Natural killer cell treated with Interleukin-12 subunit alpha and Interleukin-12 subunit beta and Interleukin-15 and Interleukin-18, amount 100 ng/mL, for 72 hours (primary cell): Measurements from ENCODE around the gene GATAD2A. TPM values are rescaled to one million over a fixed set of nuclear protein-coding genes. Genes with fewer than 3 reads are reported as not detected.
A peak's percentile ranks its signal among the peaks of the same experiment; 100 is the strongest.
"Not testable (repeated sequence)": the region's sequence is repeated elsewhere in the genome, so short reads cannot be mapped to it uniquely, and the experiment has no call there.

Source experiments
- ATAC-seq, 2 donors: fragments of 150-1000 bp; cut with Tn5 transposase in 1 of 2; sonication (Bioruptor Pico), chemical (Tn5 transposase) in 1 of 2; 2 replicates each; pipeline ENCODE4 v1.10.0; 2021
- DNase-seq: peaks from one replicate; pipeline ENCODE4 v3.0.0; 2022; ENCODE audit warnings: low spot score
- H3K27ac Mint-ChIP-seq, 2 donors: 1 replicate in 1 of 2; 2 replicates in 1 of 2; pipeline ENCODE4 v1.8.0; 2022; ENCODE audit warnings: mixed read lengths in 2 of 2, mild to moderate bottlenecking in 1 of 2, moderate library complexity in 1 of 2
- H3K27me3 Mint-ChIP-seq, 2 donors: 1 replicate in 1 of 2; 2 replicates in 1 of 2; pipeline ENCODE4 v1.8.0; 2022; ENCODE audit warnings: mixed read lengths in 2 of 2
- H3K36me3 Mint-ChIP-seq: one replicate; pipeline ENCODE4 v1.8.0; 2022; ENCODE audit warnings: mixed read lengths
- H3K4me1 Mint-ChIP-seq, 2 donors: 1 replicate in 1 of 2; 2 replicates in 1 of 2; pipeline ENCODE4 v1.8.0; 2022; ENCODE audit warnings: low read depth in 2 of 2, mixed read lengths in 2 of 2, mild to moderate bottlenecking in 1 of 2
- H3K4me3 Mint-ChIP-seq: one replicate; pipeline ENCODE4 v1.8.0; 2022; ENCODE audit warnings: mixed read lengths
- H3K9me3 Mint-ChIP-seq: 2 replicates; pipeline ENCODE4 v1.8.0; 2022; ENCODE audit warnings: mixed read lengths
- total RNA-seq, 2 donors: library from RNA; stranded (reverse); gene quantifications; one replicate each; pipeline ENCODE4 v1.2.3, GENCODE V29; 2022

GATAD2A gene
- total RNA-seq, 2 donors from 2014 or later: 171 to 224 TPM

GRCh38 chr19:19465436-19466070 is 60.1 kb downstream of the GATAD2A start:
- ATAC-seq (no peak), DNase-seq (no peak)
- H3K27me3 Mint-ChIP-seq: no peaks in the 10 kb centered on the region
- H3K9me3 Mint-ChIP-seq: peaks cover 11% of the 10 kb centered on the region
- peaks cover 37% of the 10 kb centered on the region for H3K36me3 Mint-ChIP-seq
- H3K4me1 Mint-ChIP-seq: peaks cover 54 to 70% of the 10 kb centered on the region in 2 donors
- H3K4me3 Mint-ChIP-seq: no peak overlapping the region
- H3K27ac Mint-ChIP-seq: peak overlapping the region; percentile 88 to 97

DNA sequence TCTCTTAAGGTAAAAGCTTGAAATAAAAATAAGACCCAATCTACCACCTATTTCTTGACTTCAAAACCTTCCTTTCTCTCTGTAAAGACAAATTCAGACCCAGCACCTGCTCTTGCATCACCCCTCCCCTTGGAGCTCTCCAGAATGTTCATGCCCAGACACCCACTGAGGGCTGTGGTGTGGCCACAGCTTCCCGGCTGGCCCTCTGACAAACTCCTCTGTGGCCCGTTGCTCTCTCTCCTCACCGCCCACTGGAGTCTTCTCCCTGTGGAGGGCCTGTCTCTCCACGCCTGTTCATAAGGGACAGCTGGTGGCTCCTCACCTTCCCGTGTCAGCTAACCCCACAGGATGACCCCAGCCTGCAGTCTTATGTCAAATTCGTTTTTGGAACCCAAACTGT is 60.7 kb downstream of the GATAD2A start:
- peak overlapping the region; percentile 78 to 97 for H3K27ac Mint-ChIP-seq
- peaks cover 11% of the 10 kb centered on the region for H3K9me3 Mint-ChIP-seq
- peaks cover 54 to 66% of the 10 kb centered on the region in 2 donors for H3K4me1 Mint-ChIP-seq

DNA sequence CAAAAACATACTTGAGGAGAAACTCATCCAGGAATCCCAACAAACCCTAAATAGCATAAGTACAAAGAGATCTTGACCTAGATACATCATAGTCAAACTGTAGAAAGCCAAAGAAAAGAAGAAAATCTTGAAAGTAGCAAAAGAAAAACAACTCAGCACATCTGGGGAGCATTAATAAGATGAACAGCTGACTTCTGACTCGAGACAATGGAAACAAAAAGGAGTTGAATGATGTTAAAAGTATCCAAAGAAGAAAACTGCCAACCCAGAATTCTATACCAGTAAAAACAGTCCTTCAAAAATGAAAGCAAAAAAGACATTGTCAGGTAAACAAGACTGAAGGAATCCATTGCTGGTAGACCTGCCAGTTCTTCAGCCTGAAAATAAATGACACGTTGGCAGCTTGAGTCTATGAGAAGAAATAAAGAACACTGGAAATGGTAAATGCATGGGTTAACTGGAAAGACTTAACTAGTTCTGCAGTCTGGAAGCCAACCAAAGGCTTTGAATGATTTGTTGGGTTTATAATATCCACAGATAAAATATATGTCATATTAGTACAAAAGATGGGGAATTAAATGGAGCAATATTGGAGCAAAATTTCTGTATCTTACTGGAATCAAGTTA is 63.1 kb downstream of the GATAD2A start:
- ATAC-seq: no peak
- H3K36me3 Mint-ChIP-seq: peaks cover 37% of the 10 kb centered on the region
- peaks cover 11% of the 10 kb centered on the region for H3K9me3 Mint-ChIP-seq
- H3K4me1 Mint-ChIP-seq: peaks cover 48 to 67% of the 10 kb centered on the region in 2 donors
- no peak overlapping the region for H3K4me3 Mint-ChIP-seq
- H3K27me3 Mint-ChIP-seq: no peaks in the 10 kb centered on the region
- peak overlapping the region; percentile 44 to 97 for H3K27ac Mint-ChIP-seq
- no peak for DNase-seq

More for the DNA sequence above, 60.7 kb downstream of the GATAD2A start:
- no peak for DNase-seq
- Mint-ChIP-seq H3K27me3 (no peaks in the 10 kb centered on the region), H3K36me3 (peaks cover 37% of the 10 kb centered on the region), H3K4me3 (peak overlapping the region; percentile 24)
- ATAC-seq: no peak

GRCh38 chr19:19470579-19470978 is 65.1 kb downstream of the GATAD2A start:
- H3K36me3 Mint-ChIP-seq: peaks cover 31% of the 10 kb centered on the region
- H3K9me3 Mint-ChIP-seq: peaks cover 11% of the 10 kb centered on the region
- no peaks in the 10 kb centered on the region for H3K27me3 Mint-ChIP-seq
- H3K4me1 Mint-ChIP-seq: peaks cover 43 to 68% of the 10 kb centered on the region in 2 donors
- no peak overlapping the region for H3K4me3 Mint-ChIP-seq
- ATAC-seq: no peak
- no peak for DNase-seq
- H3K27ac Mint-ChIP-seq: peak overlapping the region; percentile 51 to 62

GRCh38 chr19:19471682-19472081 is 66.2 kb downstream of the GATAD2A start:
- Mint-ChIP-seq H3K4me3 (no peak overlapping the region), H3K27me3 (no peaks in the 10 kb centered on the region), H3K9me3 (peaks cover 11% of the 10 kb centered on the region), H3K36me3 (peaks cover 22% of the 10 kb centered on the region), H3K27ac (peak overlapping the region; percentile 59 to 96), H3K4me1 (peaks cover 44 to 70% of the 10 kb centered on the region in 2 donors)
- DNase-seq (no peak), ATAC-seq (no peak)

DNA sequence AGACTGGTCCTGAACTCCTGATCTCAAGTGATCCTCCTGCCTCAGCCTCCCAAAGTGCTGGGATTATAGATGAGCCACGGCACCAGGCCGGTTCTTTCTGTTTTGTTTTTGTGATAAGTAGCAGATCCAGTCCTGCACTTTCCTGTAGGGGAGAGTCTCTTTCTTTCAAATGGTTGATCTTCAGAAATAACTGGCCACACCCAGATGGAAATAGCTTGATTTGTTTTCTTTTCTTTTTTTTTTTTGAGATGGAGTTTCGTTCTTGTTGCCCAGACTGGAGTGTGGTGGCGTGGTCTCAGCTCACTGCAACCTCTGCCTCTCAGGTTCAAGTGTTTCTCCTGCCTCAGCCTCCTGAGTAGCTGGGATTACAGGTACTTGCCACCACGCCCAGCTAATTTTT is 66.6 kb downstream of the GATAD2A start:
- ATAC-seq, DNase-seq, H3K4me3 Mint-ChIP-seq, H3K27me3 Mint-ChIP-seq: not testable (repeated sequence)
- H3K36me3 Mint-ChIP-seq: peaks cover 18% of the 10 kb centered on the region
- H3K27ac Mint-ChIP-seq: peak overlapping the region; percentile 59 to 96
- peaks cover 48 to 72% of the 10 kb centered on the region in 2 donors for H3K4me1 Mint-ChIP-seq
- peaks cover 11% of the 10 kb centered on the region for H3K9me3 Mint-ChIP-seq

GRCh38 chr19:19475015-19475765 is 69.7 kb downstream of the GATAD2A start:
- peak overlapping the region; percentile 64 for H3K4me3 Mint-ChIP-seq
- peaks cover 61 to 66% of the 10 kb centered on the region in 2 donors for H3K4me1 Mint-ChIP-seq
- H3K27me3 Mint-ChIP-seq: no peaks in the 10 kb centered on the region
- no peaks in the 10 kb centered on the region for H3K36me3 Mint-ChIP-seq
- ATAC-seq (no peak), DNase-seq (no peak)
- peak overlapping the region; percentile 82 to 96 for H3K27ac Mint-ChIP-seq
- H3K9me3 Mint-ChIP-seq: no peaks in the 10 kb centered on the region

- DNase-seq (no peak), ATAC-seq (peak in 1 of 2 donors; percentile 54)
- Mint-ChIP-seq H3K4me1 (peaks cover 62 to 65% of the 10 kb centered on the region in 2 donors), H3K27me3 (no peaks in the 10 kb centered on the region), H3K9me3 (no peaks in the 10 kb centered on the region), H3K36me3 (no peaks in the 10 kb centered on the region), H3K4me3 (peak overlapping the region; percentile 64), H3K27ac (peak overlapping the region; percentile 82 to 96)
These were observed 70.7 kb downstream of the GATAD2A start for GRCh38 chr19:19475849-19476828.

DNA sequence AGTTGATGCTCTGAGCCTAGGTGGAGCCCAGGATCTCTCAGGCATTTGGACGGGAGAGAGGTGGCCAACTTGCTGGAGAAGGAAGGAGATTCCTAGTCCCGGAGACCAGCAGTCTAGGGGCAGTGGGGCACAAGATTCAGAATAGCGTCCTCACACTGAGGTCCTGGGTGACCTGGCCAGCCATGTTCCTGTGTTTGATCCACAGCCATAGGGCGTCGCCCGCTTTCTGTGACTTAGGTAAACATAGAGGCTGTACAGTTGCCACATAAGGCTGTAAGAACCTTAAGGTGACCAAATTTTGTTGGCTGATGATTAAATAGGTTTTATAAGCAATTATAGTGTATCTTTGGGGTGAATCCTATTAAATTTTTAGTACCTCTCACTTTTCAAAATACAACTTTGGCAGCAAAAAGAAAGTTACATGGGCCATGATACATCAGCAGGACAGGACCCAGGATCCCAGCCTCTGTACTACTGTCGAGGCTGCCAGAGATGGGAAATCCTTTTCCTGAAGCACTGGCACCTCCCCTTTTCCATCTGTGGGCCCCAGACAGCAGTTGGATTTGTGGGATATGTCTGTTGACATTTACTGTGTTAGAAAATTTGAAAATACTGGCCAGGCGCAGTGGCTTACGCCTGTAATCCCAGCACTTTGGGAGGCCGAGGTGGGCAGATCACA is 72.4 kb downstream of the GATAD2A start:
- no peaks in the 10 kb centered on the region for H3K36me3 Mint-ChIP-seq
- no peak overlapping the region for H3K4me3 Mint-ChIP-seq
- peak overlapping the region; percentile 82 to 96 for H3K27ac Mint-ChIP-seq
- no peak for ATAC-seq
- no peaks in the 10 kb centered on the region for H3K9me3 Mint-ChIP-seq
- H3K4me1 Mint-ChIP-seq: peaks cover 54 to 62% of the 10 kb centered on the region in 2 donors
- H3K27me3 Mint-ChIP-seq: no peaks in the 10 kb centered on the region
- DNase-seq: no peak

- ATAC-seq: peak in 1 of 2 donors; percentile 2
- H3K4me1 Mint-ChIP-seq: peaks cover 42 to 50% of the 10 kb centered on the region in 2 donors
These were observed 75.2 kb downstream of the GATAD2A start for GRCh38 chr19:19480688-19481087.

GRCh38 chr19:19482809-19483596 is 77.5 kb downstream of the GATAD2A start:
- H3K36me3 Mint-ChIP-seq: no peaks in the 10 kb centered on the region
- H3K4me3 Mint-ChIP-seq: no peak overlapping the region
- H3K27ac Mint-ChIP-seq: peak overlapping the region; percentile 46 to 72
- peaks cover 30 to 37% of the 10 kb centered on the region in 2 donors for H3K4me1 Mint-ChIP-seq
- DNase-seq: no peak
- H3K9me3 Mint-ChIP-seq: no peaks in the 10 kb centered on the region
- no peak for ATAC-seq
- H3K27me3 Mint-ChIP-seq: no peaks in the 10 kb centered on the region

More at GRCh38 chr19:19480688-19481087, 75.2 kb downstream of the GATAD2A start:
- Mint-ChIP-seq H3K4me3 (no peak overlapping the region), H3K9me3 (no peaks in the 10 kb centered on the region), H3K27ac (peak overlapping the region; percentile 32 to 41), H3K36me3 (no peaks in the 10 kb centered on the region), H3K27me3 (no peaks in the 10 kb centered on the region)
- DNase-seq: no peak
